Cortex of kidney (tissue), 1 donor: Measurements from ENCODE around the gene TMEM50B.
"Not testable (repeated sequence)": the region's sequence is repeated elsewhere in the genome, so short reads cannot be mapped to it uniquely, and the experiment has no call there.

Experiments
- DNase-seq: peaks from one replicate; lab custom pipeline; 2025; lab: John Stamatoyannopoulos, UW

Gene TMEM50B

DNA sequence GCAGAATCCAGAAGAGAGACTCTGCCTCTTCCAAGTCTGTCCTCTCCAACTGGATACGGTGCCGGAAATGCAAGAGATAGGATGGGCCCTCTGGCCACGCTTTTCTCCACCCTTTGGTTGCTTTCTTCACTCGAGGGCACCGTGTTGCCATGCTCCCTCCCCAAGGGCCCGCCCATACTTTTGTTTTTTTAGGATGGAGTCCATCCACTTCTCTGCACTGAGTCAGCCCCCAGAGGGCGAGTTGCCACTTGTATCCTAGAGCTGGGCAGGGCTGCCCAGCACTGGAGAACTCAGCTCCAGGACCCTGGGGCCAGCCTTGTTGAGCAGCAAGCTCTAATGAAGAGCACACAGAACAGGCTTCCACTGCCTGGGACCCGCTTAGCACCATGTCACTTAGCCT is 51.1 kb downstream of the TMEM50B start:
- DNase-seq: no peak

DNA sequence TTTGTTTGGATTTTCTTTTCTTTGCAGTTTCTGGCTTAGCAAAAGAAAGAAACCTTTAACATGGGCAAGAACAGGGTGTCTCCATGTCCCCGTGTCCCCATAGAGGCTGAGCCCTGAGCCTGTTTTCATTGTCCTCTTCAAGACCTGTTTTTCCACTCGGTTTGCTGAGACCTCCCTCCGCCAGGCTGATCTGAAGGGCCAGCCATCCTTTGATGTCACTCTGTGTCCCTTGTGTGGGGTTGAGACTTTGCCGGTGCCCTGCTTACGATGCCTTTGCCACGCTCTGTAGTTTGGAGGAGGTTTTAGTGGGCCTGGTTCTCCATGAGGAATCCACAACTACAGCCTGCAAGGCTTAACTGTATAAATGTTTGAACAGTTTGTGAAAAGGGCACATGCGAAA is 52.7 kb downstream of the TMEM50B start:
- DNase-seq: no peak

DNA sequence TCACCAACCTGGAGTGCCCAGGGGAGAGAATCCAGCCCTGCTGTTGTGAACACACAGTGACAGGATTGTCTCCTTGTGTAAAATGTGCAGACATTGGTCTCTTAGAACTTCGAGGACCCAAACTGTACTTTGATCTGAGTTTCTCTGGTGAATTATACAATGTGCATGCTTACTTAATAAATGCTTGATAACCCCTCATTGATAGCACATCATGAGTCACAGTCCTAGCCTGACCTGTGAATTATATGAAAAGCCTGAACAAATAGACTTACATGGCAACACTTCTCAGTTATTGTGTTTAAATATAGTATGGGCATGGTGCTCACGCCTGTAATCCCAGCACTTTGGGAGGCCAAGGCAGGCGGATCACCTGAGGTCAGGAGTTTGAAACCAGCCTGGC is 53.9 kb downstream of the TMEM50B start:
- no peak for DNase-seq

DNA sequence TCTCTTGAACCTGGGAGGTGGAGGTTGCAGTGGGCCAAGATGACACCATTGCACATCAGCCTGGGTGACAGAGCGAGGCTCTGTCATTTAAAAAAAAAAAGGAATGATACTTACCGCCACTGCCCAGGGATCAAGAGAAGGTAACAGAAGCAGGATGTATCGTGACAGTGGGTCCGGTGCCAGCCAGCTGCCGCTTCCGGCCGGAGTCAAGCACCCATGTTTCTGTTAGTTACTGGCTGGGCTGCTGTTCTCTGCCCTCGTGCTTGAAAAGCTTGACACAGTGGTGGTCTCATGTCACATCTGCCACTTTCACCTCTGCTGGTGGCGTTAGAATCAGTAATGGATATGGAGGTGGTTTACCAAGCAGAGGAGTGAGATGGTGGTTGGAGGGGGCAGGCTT is 55.6 kb downstream of the TMEM50B start:
- DNase-seq: no peak

DNA sequence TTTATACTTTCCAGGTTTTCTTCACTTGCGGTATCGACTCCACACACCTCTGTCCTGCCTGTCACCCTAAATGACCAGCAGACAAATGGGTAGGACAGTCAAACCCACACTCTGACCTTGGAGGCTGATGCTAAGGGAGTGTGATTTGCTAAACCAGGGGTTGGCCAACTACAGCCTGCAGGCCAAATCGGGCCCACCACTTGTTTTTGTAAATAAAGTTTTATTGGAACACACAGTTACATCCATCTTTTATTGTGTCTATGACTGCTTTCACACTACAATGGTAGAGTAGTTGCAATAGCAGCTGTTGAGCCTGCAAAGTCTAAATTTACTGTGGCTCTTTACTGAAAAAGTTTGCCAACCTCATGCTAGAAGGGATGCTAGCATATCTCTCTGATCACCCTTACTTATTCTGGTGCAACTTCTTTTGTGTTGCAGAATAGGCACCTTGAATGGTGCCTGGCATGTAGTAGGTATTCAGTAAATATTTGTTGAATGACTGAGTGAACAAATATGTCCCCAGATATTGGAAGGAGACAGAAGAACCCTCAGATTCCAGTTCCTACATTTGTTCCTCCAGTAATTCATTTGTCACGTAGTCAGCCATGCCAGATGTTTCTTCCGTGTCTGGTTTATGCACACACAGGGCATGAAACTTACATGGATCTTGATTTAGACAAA is 57.9 kb downstream of the TMEM50B start:
- no peak for DNase-seq

DNA sequence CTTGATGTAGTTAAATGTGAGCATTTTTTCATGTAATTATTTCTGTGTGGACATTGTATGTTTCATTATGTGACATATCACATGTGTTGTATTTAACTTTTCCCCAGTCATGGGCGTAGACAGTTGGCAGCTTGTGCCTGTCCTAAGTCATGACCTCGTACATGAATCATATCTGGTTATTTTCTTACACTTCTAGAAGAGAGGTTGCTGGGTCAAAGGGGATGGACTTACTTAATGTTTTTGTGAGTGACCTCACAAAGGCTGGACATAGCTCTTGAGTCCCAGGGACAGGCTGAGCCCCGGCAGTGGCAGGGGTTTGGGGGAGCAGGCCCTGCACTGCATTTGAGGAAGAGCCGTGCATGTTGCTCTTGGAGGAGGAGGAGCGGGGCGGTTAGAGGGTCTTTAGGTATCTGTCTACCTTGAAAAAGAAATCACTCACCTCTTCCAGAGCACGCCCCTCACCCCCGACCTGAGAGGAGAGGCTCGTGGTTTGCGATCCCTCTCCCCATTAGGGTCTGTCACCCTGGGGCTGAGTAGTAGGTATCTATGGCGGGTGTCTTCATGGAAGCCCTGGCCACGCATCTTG is 60.1 kb downstream of the TMEM50B start:
- DNase-seq: no peak

DNA sequence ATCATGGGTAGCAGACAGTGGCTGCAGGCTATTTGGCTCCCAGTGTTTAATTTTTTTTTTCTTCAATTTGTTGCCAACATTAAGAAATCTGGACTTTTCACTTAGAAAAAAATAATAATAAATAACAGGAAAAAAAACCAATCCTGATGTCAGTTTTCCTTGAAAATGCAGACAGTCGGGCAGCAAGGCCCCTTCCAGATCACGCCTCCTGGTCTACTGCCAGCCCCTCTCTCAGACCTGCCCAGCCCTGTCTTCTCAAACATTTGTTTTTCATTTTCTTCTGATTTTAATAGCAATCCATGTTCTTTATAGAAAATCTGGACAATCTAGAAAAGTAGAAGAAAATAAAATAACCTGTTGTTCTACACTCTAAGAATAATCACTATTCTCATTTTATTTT is 61.1 kb downstream of the TMEM50B start:
- no peak for DNase-seq

DNA sequence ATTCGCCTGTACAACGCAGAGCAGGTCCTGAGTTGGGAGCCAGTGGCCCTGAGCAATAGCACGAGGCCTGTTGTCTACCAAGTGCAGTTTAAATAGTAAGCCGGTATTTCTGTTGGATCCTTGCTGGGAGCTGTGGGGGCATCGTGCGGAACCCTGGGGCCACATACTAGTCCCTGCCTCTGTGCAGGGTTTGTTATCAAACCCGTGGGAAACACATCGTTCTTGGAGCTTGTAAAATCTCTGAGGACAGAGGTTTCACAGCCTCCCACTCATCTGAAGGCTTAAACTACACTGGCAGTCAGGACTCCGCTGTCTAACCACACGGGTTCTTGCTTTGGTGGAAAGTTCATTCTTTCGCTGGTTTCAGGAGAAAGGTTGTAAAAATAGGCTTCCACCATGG is 64.8 kb downstream of the TMEM50B start:
- no peak for DNase-seq

DNA sequence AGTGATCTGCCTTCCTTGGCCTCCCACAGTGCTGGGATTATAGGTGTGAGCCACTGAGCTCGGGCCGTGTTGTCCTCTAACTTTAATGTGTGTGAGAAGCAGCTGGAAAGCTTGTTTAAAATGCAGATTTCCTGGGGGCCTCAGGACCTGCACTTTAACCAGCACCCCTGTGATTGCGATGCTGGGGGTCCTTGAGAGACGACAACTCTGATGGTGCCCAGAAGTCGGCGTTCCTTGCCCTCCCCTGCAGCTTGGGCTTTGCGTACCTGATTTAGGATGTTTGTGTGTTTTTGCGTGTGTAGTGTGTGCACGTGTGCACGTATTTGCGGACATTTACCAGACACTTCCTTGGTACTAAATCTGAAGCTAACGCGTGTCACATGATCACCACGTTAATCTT is 65.7 kb downstream of the TMEM50B start:
- no peak for DNase-seq

DNA sequence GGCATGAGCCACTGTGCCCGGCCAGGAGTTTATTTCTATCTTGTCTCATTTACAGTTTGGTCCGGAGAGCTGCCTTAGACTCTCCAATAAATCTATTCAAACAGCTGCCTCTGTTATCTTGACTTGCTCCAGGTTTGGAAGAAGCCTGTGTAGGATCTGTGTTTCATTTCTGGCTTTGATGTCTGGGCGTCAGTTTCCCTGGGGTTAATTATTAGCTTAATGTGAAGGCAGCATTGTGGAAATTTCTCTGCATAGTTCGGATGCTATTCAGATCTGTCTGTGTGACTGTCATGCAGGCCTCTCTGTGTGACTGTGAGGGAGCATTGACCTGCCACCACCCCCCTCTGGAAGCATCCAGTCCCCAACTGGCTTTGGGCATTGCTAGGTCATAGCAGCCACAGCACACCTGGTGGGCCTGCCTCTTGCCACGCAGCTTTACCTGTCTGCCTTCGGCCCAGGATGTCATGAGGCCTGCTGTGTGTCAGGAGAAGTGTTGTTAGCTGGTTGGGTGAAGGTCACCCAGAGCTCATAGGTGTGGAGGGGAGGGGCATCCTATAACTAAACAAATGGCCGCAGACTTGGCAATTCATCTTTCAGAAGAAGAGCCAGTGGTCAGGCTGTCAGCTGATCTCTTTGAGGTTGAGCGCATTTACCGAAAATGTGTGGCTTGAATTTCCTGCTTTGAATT is 66.8 kb downstream of the TMEM50B start:
- no peak for DNase-seq

DNA sequence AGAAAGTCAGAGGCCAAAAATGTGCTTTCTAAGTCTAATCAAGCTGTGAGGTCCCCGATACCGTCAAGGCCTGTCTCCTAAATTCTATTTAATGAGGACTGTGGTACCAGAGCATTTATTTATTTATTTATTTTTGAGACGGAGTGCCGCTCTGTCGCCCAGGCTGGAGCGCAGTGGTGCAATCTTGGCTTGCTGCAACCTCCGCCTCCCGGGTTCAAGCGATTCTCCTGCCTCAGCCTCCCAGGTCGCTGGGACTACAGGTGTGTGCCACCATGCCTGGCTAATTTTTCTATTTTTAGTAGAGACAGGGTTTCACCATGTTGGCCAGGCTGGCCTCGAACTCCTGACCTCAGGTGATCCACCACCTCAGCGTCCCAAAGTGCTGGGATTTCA is 67.3 kb downstream of the TMEM50B start:
- not testable (repeated sequence) for DNase-seq

DNA sequence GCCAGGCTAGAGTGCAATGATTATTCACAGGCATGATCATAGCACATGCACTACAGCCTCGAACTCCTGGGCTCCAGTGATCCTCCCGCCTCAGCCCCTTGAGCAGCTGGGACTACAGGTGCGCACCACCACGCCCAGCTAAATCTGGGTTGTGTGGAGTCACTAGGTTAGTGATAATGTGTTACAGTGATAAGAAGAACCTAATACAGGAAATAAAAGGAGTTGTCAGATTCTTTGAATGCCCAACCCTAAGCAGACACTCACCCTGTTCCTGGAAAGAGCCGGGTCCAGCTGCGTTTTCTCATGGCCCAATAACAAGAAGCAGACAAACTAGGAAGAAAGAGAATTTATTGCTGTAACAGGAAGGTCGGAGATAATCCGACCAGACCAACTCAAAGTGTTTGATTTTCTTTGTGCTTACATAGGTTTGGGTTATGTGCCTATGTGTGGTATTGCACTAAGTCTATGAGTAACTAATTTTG is 67.8 kb downstream of the TMEM50B start:
- no peak for DNase-seq

DNA sequence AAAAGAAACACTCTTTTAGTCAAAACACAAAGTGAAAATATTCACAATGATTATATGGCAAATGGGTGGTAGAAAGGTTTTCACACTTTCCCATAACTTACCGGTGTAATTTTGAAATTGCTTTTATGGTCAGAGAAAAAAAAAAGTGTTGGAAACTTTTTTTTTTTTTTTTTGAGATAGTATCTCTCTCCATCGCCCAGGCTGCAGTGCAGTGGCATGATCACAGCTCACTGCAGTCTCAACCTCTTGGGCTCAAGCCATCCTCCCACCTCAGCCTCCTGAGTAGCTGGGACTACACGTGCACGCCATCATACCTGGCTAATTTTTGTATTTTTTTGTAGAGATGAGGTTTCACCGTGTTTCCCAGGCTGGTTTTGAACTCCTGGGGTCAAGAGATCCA is 73.3 kb downstream of the TMEM50B start:
- DNase-seq: no peak

DNA sequence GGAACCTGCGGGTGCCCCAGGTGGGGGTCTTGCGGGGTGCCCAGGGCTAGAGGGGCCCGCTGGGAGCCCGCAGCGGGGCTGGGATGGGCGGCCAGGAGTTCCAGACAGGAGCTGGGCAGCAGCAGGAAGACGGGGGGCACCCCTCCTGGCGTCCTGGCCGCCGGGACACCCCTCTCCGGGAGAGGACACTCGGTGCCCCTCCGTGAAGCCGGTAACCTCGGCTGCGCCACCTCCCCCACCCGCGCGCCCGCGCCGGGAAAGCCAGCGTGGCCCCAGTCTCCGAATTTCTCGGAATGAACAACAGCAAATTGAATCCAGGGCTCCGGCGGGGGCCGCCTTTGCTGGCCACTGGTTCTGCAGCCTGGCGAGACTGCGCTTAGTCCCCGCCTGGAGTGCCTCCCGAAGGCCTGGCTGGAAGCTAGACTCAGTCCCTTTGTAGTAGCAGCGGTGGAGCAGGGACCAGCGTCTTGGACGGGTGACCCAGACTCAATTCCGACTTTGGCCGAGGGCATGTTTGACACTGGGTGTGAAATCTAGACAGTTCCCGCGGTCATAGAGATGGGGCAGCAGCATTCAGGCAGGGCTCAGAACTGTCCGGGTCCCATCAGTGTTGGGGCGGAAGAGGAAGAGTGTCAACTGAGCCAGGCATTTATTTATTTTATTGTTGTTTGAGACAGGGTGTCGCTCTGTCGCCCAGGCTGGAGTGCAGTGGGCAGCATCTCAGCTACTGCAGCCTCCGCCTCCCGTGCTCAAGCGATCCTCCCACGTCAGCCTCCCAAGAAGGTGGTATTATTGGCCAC is 75.8 kb downstream of the TMEM50B start:
- DNase-seq: no peak

DNA sequence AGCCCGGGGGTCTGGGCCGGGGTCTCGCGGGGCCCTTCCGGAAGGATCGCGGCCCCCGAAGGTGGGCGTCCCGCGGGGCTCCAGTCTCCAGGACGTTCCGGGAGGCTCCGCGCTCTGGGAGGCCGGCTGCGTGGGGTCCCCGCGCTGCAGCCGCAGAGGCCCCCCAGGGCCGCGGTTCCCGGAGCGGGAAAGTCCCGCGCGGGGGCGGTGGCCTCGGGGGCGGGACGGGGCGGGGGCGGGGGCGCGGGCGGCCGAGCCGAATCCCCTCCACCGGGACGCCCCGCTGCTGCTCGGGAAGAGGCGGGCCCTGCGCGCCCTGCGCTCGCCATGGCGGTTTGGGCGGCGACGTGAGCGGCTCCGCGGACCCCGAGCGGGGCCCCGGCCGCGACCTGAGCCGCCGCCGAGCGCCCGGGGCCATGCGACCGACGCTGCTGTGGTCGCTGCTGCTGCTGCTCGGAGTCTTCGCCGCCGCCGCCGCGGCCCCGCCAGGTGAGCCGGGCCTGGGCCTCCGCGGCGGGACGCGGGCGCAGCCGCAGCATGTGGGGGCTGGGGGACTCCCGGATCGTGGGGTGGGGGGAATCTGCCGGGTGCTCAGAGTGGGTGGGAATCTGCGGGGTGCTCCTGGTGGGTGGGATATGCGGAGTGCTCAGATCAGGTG is 76.5 kb downstream of the TMEM50B start, which contains the start of gene IFNGR2:
IFNGR2 (plus strand) TSS at position 286 of the 658 bp plus-strand sequence; CDS start at position 417, 131 bp downstream.
- no peak for DNase-seq

DNA sequence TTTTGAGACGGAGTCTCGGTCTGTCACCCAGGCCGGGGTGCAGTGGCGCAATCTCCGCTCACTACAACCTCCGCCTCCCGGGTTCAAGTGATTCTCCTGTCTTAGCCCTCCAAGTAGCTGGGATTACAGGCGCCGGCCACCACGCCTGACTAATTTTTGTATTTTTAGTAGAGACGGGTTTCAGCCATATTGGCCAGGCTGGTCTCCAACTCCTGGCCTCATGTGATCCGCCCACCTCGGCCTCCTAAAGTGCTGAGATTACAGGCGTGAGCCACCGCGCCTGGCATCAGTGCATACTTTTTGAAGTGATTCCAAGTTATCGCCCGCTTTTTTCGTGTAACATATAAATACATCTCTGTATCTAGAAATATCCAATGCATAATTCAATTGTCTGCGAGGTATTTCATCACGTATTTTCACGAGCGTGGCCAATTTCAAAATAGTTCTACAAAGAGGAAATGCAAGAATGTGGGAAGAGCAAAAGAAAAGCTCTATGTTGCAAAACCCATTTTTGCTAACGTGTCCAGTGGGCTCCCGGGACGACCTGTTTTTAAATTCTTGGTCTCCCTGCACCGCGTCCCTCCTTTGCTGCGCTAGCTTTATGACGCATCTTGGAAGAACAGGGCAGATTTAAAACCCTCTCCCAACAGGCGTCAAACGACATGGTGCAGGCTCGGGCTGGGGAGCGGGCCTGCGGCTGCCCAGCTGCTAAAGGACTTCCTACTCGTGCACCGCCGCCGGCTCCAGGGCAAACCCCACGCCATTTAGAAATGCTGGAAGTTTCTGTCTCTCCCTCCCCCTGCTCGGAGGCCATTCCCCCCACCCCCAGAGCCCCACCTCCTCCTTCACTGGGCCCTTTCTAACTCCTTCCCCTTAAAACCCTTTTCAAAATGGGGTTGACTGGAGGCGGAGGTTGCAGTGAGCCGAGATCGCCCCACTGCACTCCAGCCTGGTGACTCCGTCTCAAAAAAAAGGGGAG is 77.5 kb downstream of the TMEM50B start:
- DNase-seq: no peak

DNA sequence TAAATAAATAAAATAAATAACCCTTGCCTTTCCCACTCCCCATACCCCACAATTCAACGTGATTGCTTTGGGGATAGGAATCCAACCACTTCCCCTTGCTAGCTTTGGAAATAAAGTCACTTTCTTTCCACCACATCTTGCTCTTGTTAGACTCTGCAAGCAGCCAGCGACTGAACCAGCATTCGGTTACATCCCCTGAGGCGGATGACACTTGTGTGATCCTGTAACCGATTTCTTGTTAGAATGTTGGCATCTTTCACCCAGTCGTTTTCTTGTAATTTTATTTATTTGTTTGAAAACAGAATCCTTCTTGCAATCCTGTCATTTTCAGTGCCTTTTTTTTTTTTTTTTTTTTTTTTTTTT is 78.2 kb downstream of the TMEM50B start:
- DNase-seq: no peak
